Urinary bladder (tissue), 4 donors: ENCODE results near the gene CFAP221. TPM values are rescaled to one million over a fixed set of nuclear protein-coding genes. Genes with fewer than 3 reads are reported as not detected.

Source experiments
- DNase-seq: peaks from one replicate; pipeline ENCODE4 v3.0.0-alpha.2; 2015; ENCODE audit errors: extremely low spot score
- H3K27ac ChIP-seq: one replicate; pipeline ENCODE4 v1.5.1; 2013; ENCODE audit warnings: low read depth, mild to moderate bottlenecking, moderate library complexity
- H3K36me3 ChIP-seq: one replicate; pipeline ENCODE4 v1.6.1; 2013; ENCODE audit warnings: mild to moderate bottlenecking, moderate library complexity; ENCODE audit not compliant: insufficient read depth
- H3K4me1 ChIP-seq: one replicate; pipeline ENCODE4 v1.6.1; 2013; ENCODE audit warnings: mild to moderate bottlenecking, moderate library complexity; ENCODE audit not compliant: insufficient read depth
- H3K4me3 ChIP-seq: one replicate; pipeline ENCODE4 v1.5.1; 2013; ENCODE audit warnings: low read depth, low read length
- WGBS: extraction: QIAGEN DNeasy Blood & Tissue Kit; methylation state at CpG from one replicate; pipeline ENCODE4 v1.1.7; 2013; 5-methylcytosine and 5-hydroxymethylcytosine counted together
- polyA plus RNA-seq: library from polyadenylated mRNA; stranded (reverse); fragments of 200-250 nt; gene quantifications from one replicate; pipeline ENCODE4 v1.2.3, GENCODE V29; 2013
- total RNA-seq: library from RNA; depleted of rRNA; stranded (reverse); fragments of >200 nt; gene quantifications from one replicate; pipeline ENCODE4 v1.2.3, GENCODE V29; 2014
- donor health status: healthy with polysubstance abuse.
- donor health status: healthy.

CFAP221 gene
- total and polyA plus RNA-seq, 2 donors, result 0.09 to 0.95 TPM

DNA sequence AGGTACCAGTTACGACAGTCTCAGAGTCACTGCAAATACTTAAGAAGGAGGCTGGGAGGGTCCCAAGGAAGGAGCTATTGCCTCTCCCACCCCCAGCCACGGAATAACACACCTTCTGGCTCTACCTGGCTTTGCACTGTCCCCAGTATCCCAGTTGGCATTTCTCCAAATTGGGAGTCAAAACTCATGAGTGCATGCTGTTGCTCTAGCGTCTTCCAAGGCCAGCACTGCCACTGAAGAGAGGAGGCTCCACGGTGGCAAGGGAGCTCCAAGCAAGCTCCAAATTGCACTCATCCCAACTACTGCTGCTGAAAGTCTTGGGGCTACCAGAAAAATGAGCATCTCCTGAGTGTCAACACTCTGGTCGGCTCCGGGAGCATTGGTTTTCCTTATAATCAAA lies 21.6 kb upstream of the CFAP221 start:
- 62% methylated on average over 6 of the region's 6 CpGs for WGBS
- DNase-seq, result no peak
- H3K4me1 ChIP-seq, result no peaks in the 10 kb centered on the region
- H3K36me3 ChIP-seq, result no peaks in the 10 kb centered on the region
- no peak overlapping the region for H3K4me3 ChIP-seq
- H3K27ac ChIP-seq, result no peak overlapping the region

DNA sequence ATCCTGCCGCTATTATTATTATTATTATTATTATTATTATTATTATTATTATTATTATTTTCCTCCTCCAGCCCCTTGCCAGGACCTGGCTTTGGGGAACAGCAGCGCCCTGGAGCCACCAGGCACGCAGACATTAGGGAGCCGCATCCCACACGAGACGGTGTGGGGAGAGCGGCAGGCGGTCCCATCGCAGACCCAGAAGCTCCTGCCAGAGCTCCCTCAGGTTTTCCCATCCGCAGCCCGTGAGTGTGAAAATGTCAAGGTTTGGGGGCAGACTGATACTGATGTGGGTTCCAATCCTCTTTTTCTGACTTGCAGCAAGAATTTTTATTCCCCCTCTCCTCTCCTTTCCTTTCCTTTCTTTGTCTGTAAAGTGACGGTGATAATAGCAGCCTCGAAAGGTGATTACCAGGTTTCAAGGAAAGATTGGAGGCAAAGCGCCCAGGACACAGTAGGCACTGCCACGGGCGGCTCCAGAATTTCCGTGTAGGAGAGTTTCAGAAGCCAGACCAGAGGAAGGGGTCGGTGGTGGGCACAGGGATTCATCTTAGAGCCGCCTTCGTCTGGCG lies 20.8 kb upstream of the CFAP221 start:
- no peak overlapping the region for H3K27ac ChIP-seq
- H3K36me3 ChIP-seq, result no peaks in the 10 kb centered on the region
- DNase-seq, result no peak
- 7% methylated on average over 21 of the region's 21 CpGs for WGBS
- H3K4me3 ChIP-seq, result no peak overlapping the region
- no peaks in the 10 kb centered on the region for H3K4me1 ChIP-seq

DNA sequence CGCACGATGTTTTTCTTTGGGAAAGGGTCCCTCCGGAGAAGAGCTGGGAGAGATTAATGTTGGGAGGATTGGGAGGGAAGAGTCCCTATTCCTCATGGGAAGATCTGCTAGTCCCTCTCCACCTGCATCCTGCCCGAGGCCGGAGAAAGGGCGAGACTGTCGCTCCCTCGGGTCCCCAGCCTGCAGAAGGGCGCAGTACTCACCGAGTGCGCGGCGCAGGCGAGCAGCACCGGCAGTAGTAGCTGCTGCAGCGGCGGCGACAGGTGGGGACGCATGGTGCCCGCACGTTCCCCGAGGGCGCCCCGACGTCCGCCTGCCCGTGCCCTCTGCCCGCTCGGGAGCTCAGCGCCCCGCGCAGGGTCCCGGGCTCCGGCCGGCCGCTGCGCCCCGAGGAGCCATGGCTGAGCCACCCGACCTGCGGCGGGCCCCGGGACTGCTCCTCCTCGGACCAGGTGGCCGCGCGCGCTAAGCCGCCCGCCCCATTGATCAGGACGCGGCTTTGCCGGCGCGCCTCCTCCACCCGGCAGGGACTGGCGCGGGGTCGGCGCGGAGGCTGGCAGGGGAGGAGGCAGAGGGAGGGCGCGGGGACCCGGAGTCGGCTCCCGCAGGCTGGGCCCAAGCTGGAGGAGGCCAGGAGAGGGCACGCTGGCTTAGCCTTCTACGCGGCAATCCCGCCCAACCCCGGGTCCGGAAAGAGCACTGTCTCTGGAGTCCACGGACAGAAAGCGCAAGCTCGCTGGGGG lies 20.1 kb upstream of the CFAP221 start, which contains the start of gene SCTR:
TSS of gene SCTR (minus strand) at position 532 of the 743 bp plus-strand sequence. CDS start at position 275, 257 bp downstream.
- DNase-seq, result no peak
- WGBS, result 6% methylated on average over 74 of the region's 74 CpGs
- Histone ChIP-seq H3K4me3 (no peak within 1 kb of the TSS), H3K4me1 (no peaks in the 10 kb centered on the region), H3K36me3 (no peaks in the 10 kb centered on the region), H3K27ac (no peak within 1 kb of the TSS)

DNA sequence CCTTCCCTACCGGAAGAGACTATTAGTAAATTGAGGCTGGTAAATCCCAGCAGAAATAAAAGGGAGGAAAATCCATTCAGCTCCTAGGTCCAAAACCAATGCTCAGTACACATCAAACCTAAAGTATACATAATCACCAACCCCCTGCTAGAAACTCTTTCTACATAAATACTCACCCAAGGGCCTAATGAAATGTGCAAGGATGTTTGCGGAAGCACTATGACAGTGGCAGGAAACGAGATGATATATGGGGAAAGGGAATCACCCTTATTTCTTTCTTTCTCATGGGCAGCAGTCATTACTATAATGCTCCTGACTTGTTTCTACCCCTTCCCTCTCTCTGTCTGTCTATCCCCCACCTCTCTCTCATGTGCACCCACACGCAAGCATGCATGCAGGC lies 18.6 kb upstream of the CFAP221 start:
- WGBS, result 77% methylated on average over 4 of the region's 4 CpGs
- H3K4me3 ChIP-seq, result no peak overlapping the region
- H3K27ac ChIP-seq, result no peak overlapping the region
- no peak for DNase-seq
- H3K36me3 ChIP-seq, result no peaks in the 10 kb centered on the region
- no peaks in the 10 kb centered on the region for H3K4me1 ChIP-seq

DNA sequence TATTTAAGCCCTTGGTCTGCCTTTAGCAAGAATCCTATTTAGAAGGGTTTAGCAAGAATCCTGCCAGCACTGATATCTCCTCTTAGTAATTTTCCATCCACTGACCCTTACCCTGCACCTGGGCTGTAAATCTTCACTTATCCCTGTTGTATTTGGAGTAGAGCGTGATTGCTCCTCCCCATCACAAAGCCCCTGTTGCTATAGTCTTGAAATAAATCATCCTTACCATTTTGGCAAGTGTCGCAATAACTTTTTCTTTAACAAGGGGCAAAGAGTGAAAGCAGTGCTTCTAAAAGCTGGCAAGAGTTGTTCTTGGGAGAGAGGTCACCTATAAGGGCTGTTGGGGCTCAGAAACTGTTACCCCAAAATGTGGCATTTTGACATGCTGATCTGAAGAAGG lies 16.2 kb upstream of the CFAP221 start:
- DNase-seq, result no peak
- WGBS, result 65% methylated on average over 2 of the region's 2 CpGs
- no peak overlapping the region for H3K4me3 ChIP-seq
- H3K36me3 ChIP-seq, result no peaks in the 10 kb centered on the region
- no peaks in the 10 kb centered on the region for H3K4me1 ChIP-seq
- H3K27ac ChIP-seq, result no peak overlapping the region

DNA sequence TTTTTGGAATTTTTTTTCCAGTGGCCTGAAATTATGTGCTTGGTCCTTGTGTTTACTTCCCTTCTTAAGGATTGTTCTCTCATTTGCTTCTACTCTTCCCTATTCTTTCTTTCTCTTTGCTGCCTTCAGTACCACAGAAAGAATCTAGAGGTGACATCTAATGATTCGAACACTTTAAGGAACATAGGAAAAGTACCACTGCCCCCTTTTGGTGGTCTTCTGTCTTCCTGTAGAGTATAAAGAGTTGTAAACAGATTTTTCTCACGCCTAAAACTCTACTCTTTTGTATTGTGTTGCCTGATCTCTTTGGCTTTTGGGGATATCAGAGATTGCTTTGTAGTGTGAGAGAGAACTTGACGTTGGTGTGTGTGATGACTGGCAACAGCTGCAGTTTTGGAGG lies 13.0 kb upstream of the CFAP221 start:
- H3K36me3 ChIP-seq, result no peaks in the 10 kb centered on the region
- WGBS, result 39% methylated on average over 3 of the region's 3 CpGs
- H3K27ac ChIP-seq, result no peak overlapping the region
- no peaks in the 10 kb centered on the region for H3K4me1 ChIP-seq
- no peak for DNase-seq
- H3K4me3 ChIP-seq, result no peak overlapping the region

DNA sequence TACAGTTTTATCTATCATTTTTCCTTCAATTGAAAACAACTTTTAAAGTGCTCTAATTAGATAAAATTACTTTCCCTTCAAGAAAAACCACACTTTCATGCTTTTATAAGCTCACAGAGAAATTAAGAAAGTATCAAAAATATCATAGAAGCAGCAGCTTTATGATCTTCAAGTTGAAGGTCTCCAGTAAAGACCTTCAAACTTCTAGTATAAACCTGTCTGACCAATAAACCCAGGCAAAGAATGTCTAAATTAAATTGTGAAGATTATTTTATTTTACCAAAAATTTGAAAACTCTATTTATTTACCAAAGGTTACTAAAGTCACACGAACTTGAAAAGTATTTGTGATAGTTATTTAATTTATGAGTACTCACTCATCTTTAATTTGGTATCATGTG lies 10.7 kb upstream of the CFAP221 start:
- DNase-seq, result no peak
- H3K27ac ChIP-seq, result no peak overlapping the region
- H3K36me3 ChIP-seq, result no peaks in the 10 kb centered on the region
- WGBS, result 87% methylated on average over 1 of the region's 1 CpG
- no peaks in the 10 kb centered on the region for H3K4me1 ChIP-seq
- H3K4me3 ChIP-seq, result no peak overlapping the region

DNA sequence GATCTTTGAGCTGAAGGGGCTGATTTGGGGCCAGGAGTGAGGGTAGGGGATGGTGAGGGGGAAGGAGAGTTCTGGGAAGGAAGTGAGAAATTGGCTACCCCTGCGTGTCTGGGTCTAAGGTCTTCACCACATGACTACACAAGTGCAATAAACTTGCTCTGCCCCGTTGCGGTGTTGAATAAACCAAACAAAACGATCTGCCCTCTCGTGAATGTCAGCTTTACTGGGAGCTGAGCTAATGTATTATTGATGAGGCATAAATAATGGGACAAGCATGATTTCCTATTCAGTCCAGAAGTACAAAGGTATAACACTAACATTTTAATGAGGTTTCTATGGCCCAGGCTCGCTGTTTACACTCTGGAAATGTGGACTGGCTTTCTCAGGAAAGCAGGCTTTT lies 8.0 kb upstream of the CFAP221 start:
- WGBS, result 39% methylated on average over 6 of the region's 6 CpGs
- Histone ChIP-seq H3K4me1 (no peaks in the 10 kb centered on the region), H3K4me3 (no peak overlapping the region), H3K27ac (no peak overlapping the region), H3K36me3 (no peaks in the 10 kb centered on the region)
- DNase-seq, result no peak

DNA sequence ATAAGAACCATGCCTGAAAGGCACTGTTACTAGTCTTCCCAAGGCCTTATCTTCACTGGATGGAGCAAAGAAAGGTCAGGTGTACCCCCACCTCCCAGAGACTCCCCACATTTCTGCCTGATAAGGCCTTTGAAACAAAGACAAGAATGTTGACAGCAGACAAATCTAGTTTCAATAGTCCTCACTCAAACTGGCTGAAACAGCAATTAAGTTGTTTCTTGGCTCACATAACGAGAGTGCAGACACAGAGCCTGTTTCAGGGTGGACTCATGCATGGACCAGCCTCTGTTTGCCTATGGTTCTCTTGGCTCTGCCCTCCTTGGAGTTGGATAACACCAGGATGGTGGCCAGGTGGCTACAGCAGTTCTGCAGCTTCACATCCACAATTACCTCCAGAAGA lies 7.5 kb upstream of the CFAP221 start:
- no peaks in the 10 kb centered on the region for H3K36me3 ChIP-seq
- 81% methylated on average over 1 of the region's 1 CpG for WGBS
- DNase-seq, result no peak
- no peak overlapping the region for H3K27ac ChIP-seq
- no peaks in the 10 kb centered on the region for H3K4me1 ChIP-seq
- H3K4me3 ChIP-seq, result no peak overlapping the region

DNA sequence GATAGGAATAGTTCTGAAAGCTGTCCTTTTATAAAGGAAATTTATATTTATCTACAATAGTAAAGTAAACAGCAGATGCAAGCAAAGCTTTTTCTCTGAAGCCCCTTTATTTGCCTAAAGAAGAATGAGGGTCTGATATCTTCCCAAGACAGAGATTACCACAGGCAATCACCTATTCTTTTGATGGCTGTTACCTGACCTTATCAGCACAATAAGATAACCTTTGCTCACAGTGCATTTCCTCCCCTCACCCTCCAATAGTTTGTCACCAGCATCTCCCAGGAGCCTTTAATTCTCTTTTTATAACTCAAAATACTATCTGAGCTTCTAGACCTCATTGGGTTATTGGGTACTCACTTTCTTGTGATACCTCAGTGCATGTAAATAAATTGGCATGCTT lies 6.5 kb upstream of the CFAP221 start:
- Histone ChIP-seq H3K36me3 (no peaks in the 10 kb centered on the region), H3K4me1 (no peaks in the 10 kb centered on the region), H3K27ac (no peak overlapping the region), H3K4me3 (no peak overlapping the region)
- no peak for DNase-seq

DNA sequence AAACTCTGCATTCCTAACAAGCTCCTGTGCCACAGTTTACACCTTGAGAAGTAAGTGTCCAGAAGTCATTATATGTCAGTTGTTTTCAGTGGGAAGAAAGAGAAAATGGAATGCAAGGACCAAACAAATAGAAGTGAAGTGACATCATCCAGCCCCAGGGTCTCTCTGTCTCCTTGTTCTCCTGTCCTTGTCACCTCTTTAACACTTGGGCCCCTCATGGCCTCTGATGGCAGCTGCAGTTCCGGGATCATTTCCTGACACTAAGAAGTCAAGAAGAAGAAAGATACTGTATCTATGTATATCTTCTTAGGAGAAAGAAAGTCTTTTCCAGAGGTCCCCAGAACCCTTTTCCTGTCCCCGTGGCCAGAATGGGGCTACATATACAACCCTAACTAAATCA lies 2.8 kb upstream of the CFAP221 start:
- 68% methylated on average over 2 of the region's 2 CpGs for WGBS
- H3K4me3 ChIP-seq, result no peak overlapping the region

DNA sequence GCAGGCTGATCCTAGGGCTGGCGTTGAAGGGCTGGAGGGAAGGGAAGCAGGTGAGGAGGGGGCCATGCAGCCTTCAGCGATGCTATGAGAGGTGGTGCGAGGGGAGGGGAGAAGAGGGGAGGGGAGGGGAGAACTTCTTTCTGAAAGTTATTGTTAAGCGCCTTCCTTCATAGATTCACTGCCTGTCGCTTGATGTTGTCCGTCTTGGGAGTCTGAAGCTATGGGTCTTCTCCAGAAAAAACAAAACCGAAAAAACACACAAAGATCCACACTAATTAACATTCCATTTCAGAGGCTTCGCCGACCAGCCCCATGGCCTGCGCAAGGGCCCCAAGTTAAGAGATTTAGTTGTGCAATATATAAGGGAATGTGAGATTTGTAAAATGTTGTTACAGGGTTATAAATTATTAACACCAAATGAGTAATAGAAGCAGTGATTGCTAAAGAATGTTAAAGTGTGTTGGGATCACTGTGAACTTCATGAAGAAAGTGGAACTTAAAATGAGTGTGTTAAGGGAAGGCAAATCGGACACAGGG lies 758 bp downstream of the CFAP221 start:
- H3K4me1 ChIP-seq, result no peaks in the 10 kb centered on the region
- no peak overlapping the region for H3K4me3 ChIP-seq
- no peaks in the 10 kb centered on the region for H3K36me3 ChIP-seq
- DNase-seq, result no peak
- no peak overlapping the region for H3K27ac ChIP-seq
- WGBS, result 68% methylated on average over 11 of the region's 11 CpGs

More for the DNA sequence above, 2.8 kb upstream of the CFAP221 start:
- Histone ChIP-seq H3K36me3 (no peaks in the 10 kb centered on the region), H3K27ac (no peak overlapping the region), H3K4me1 (no peaks in the 10 kb centered on the region)
- no peak for DNase-seq

DNA sequence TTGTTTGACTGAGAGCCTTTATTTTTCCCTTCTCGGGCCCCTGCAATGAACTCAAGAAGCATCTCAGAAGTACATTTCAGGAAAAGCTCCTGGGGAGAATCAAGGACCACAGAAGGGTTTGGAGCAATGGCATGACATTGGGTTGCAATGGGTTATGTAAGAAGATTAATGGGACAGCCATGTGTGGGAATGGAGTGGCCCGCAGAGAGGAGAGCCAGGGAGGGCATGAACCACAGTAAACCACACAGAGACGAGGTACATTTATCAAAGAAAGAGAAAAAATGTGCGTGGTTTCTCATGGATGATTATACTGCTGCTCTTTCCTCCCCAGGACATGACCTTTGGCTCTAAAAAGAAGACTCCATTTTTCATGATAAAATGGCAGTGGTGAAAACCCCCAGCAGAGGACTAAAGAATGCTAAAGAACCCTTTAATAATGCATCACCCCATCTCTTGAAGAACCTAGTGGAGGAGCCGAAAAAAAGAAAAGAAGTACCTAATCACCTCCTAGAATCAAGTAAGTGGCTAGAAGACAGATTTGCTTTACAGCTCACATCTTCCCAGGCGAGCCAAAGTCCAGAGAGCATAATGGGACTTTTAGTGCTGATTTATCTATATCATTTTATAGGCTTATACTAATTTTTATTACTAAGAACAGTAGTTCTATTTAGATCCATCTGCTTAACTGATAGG lies 1.7 kb downstream of the CFAP221 start:
- 75% methylated on average over 6 of the region's 6 CpGs for WGBS
- no peaks in the 10 kb centered on the region for H3K4me1 ChIP-seq
- no peak for DNase-seq
- H3K27ac ChIP-seq, result no peak overlapping the region
- no peak overlapping the region for H3K4me3 ChIP-seq
- no peaks in the 10 kb centered on the region for H3K36me3 ChIP-seq

DNA sequence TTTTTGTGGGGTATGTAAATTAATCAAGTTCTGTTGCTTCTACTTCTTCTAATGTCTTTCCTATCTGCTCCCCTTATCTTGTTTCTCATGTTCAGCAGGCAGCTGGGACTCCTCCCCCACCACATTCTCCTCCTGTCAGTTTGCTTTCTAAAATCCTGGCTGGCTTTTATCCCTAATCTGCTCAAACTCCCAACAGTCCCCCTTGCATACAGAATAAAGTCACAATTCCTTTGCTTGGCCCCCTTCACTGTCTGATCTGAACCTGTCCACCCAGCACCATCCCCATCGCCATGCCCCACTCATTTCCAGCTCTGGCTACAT lies 2.2 kb downstream of the CFAP221 start:
- Histone ChIP-seq H3K4me3 (no peak overlapping the region), H3K4me1 (no peaks in the 10 kb centered on the region), H3K27ac (no peak overlapping the region), H3K36me3 (no peaks in the 10 kb centered on the region)
- no peak for DNase-seq
- WGBS, result 81% methylated on average over 1 of the region's 1 CpG
